GM12878 (cell line): Measurements from ENCODE around the gene NFYA. TPM values are rescaled to one million over a fixed set of nuclear protein-coding genes. Genes with fewer than 3 reads are reported as not detected.

Experiments
- ATAC-seq: fragments of 200-7000 bp; cut with Tn5 transposase; 3 replicates; pipeline ENCODE4 v1.9.1; 2020; ENCODE audit warnings: mild to moderate bottlenecking, moderate library complexity
- BruUV-seq: library from RNA; stranded (reverse); fragments of 400-500 nt; replicated peaks from 2 replicates; lab custom pipeline; 2021; lab: Mats Ljungman, UMichigan
- CTCF ChIA-PET: fragments of 300-600 bp; sonication (Branson Sonifier 250); formaldehyde crosslinking; extraction: SDS; loops from one replicate; lab custom pipeline; 2021; ENCODE audit warnings: inconsistent platforms; lab: Yijun Ruan, JAX
- POLR2A ChIA-PET: fragments of 350-600 bp; formaldehyde crosslinking; extraction: SDS; loops from one replicate; lab custom pipeline; 2021; ENCODE audit warnings: inconsistent platforms; lab: Charles Lee
- RAD21 ChIA-PET: fragments of 300-600 bp; sonication (Branson Sonifier 250); formaldehyde crosslinking; loops from one replicate; lab custom pipeline; 2023; ENCODE audit warnings: antibody characterized with exemption; ENCODE audit not compliant: unreplicated experiment; lab: Charles Lee
- SMC1A ChIA-PET: fragments of 300-600 bp; sonication (Branson Sonifier 250); formaldehyde crosslinking; loops from one replicate; lab custom pipeline; 2023; ENCODE audit not compliant: unreplicated experiment, uncharacterized antibody; lab: Charles Lee
- DNase-seq: peaks from one replicate; pipeline ENCODE4 v3.0.0-alpha.2; 2011; ENCODE audit warnings: low read depth, low spot score
- FAIRE-seq: peaks from 3 replicates; lab custom pipeline; 2011; peaks lifted over from hg19 to GRCh38; lab: Jason Lieb, UNC
- H2AFZ ChIP-seq: 2 replicates; pipeline ENCODE4 v1.6.0; 2011; ENCODE audit warnings: low read depth, low read length, control low read depth; ENCODE audit not compliant: control insufficient read depth
- H3K27ac ChIP-seq: 2 replicates; pipeline ENCODE4 v1.5.1; 2011; ENCODE audit warnings: control low read depth; ENCODE audit not compliant: control insufficient read depth, insufficient read depth
- H3K27me3 ChIP-seq, 2 experiments: replicated peaks in 1 of 2; 2 replicates each; pipeline versions ENCODE4 v1.6.0 to v1.6.1; 2011; ENCODE audit warnings: low read length in 1 of 2; ENCODE audit not compliant: control insufficient read depth in 2 of 2, insufficient read depth in 2 of 2
- H3K36me3 ChIP-seq, 2 experiments: 2 replicates each; pipeline ENCODE4 v1.5.1; 2011; ENCODE audit warnings: low read length in 1 of 2; ENCODE audit not compliant: control insufficient read depth in 2 of 2, insufficient read depth in 2 of 2
- H3K4me1 ChIP-seq: 2 replicates; pipeline ENCODE4 v1.6.1; 2011; ENCODE audit warnings: mild to moderate bottlenecking, low read length, moderate library complexity, mixed read lengths; ENCODE audit not compliant: control insufficient read depth, insufficient read depth
- H3K4me2 ChIP-seq: 2 replicates; pipeline ENCODE4 v1.6.0; 2011; ENCODE audit warnings: control low read depth; ENCODE audit not compliant: control insufficient read depth, insufficient read depth
- H3K4me3 ChIP-seq: fragments of 200-600 bp; sonication (generic); 2 replicates; pipeline ENCODE4 v1.5.1; 2016
- H3K79me2 ChIP-seq: 2 replicates; pipeline ENCODE4 v1.6.0; 2011; ENCODE audit warnings: low read length; ENCODE audit not compliant: control insufficient read depth, insufficient read depth
- H3K9ac ChIP-seq: 2 replicates; pipeline ENCODE4 v1.8.0; 2011; ENCODE audit warnings: low read length, control low read depth, mixed read lengths; ENCODE audit not compliant: control insufficient read depth, insufficient read depth
- H3K9me3 ChIP-seq: replicated peaks from 3 replicates; pipeline ENCODE4 v1.5.1; 2011; ENCODE audit warnings: mild to moderate bottlenecking, low read length; ENCODE audit not compliant: control insufficient read depth, insufficient read depth
- H4K20me1 ChIP-seq: 2 replicates; pipeline ENCODE4 v1.6.0; 2011; ENCODE audit not compliant: control insufficient read depth, insufficient read depth
- BMI1 ChIP-seq: fragments of 450-650 bp; IDR thresholded peaks from 2 replicates; pipeline ENCODE4 v1.6.1; 2016; ENCODE audit warnings: mild to moderate bottlenecking, moderate library complexity, borderline replicate concordance
- CUX1 ChIP-seq: IDR thresholded peaks from 2 replicates; pipeline ENCODE4 v1.6.1; 2012; ENCODE audit warnings: improper control_type of control experiment, low read depth, low read length; ENCODE audit not compliant: insufficient replicate concordance
- JUND ChIP-seq: IDR thresholded peaks from 2 replicates; pipeline ENCODE4 v1.6.1; 2012; ENCODE audit warnings: low read depth, mild to moderate bottlenecking, low read length, improper control_type of control experiment, moderate library complexity
- KDM1A ChIP-seq: fragments of 200-600 bp; sonication (generic); IDR thresholded peaks from 2 replicates; pipeline ENCODE4 v1.6.1; 2016; ENCODE audit warnings: borderline replicate concordance
- MAX ChIP-seq: IDR thresholded peaks from 2 replicates; pipeline ENCODE4 v1.6.1; 2012; ENCODE audit warnings: low read depth, low read length, improper control_type of control experiment
- MEF2B ChIP-seq: fragments of 450-650 bp; IDR thresholded peaks from 2 replicates; pipeline ENCODE4 v1.6.1; 2018; ENCODE audit warnings: mild to moderate bottlenecking, moderate library complexity; ENCODE audit not compliant: partially characterized antibody, poor library complexity, severe bottlenecking
- USF1 ChIP-seq: IDR thresholded peaks from 2 replicates; pipeline ENCODE4 v1.6.1; 2011; ENCODE audit warnings: borderline replicate concordance, low read depth, mild to moderate bottlenecking, moderate library complexity, mixed read lengths, low read length; ENCODE audit not compliant: insufficient read depth; ENCODE audit errors: extremely low read length
- ZNF217 ChIP-seq: fragments of 450-650 bp; IDR thresholded peaks from 2 replicates; pipeline ENCODE4 v1.6.1; 2017; ENCODE audit warnings: antibody characterized with exemption, mild to moderate bottlenecking
- WGBS: methylation state at CpG from one replicate; pipeline ENCODE4 v1.1.6; 2016; ENCODE audit warnings: low lambda C conversion rate; ENCODE audit not compliant: insufficient replicate concordance, insufficient coverage; ENCODE audit errors: missing lambda C conversion rate; 5-methylcytosine and 5-hydroxymethylcytosine counted together
- in situ Hi-C: fragments of 300-500 bp; cut with MboI; formaldehyde crosslinking; loops from 9 replicates; pipeline ENCODE4 v1.14.3; 2018; ENCODE audit warnings: mixed read lengths
- intact Hi-C: fragments of 100-400 bp; cut with micrococcal nuclease; formaldehyde crosslinking; loops from one replicate; pipeline ENCODE4 v1.14.2; 2022; ENCODE audit not compliant: unreplicated experiment
- polyA plus RNA-seq, 11 experiments: library from polyadenylated mRNA; depleted of rRNA in 4 of 11; unstranded in 6 of 11; stranded (reverse) in 5 of 11; fragments of >200 nt; fragmentation: Nextera tagmentation in 4 of 11; fragmentation: Illumina TruSeq in 1 of 11; extraction: Ambion mirVana in 4 of 11; extraction: Trizol in 1 of 11; gene quantifications; 1 replicate in 1 of 11; 2 replicates in 10 of 11; pipeline versions ENCODE4 v1.2.1 to v1.2.3, GENCODE V29; 2011 to 2016; ENCODE audit warnings: inconsistent platforms in 2 of 11, missing spikeins in 2 of 11, low read depth in 1 of 11
- total RNA-seq, 4 experiments: library from RNA; depleted of rRNA in 3 of 4; stranded (reverse); fragments of >200 nt in 3 of 4; fragmentation: Illumina TruSeq in 1 of 4; extraction: Trizol in 1 of 4; gene quantifications; 2 replicates each; pipeline versions ENCODE4 v1.2.1 to v1.2.3, GENCODE V29; 2013 to 2021

NFYA gene
- total and polyA plus RNA-seq, 10 of the 15 experiments (the other 5 are each of a cell fraction or from before 2014, with no cell fraction given): 6.4 to 36.5 (median 19.1) TPM

GRCh38 chr6:41093729-41094128 lies 21.0 kb downstream of the NFYA start (continued):
- no peak for TF ChIP-seq BMI1

GRCh38 chr6:41097467-41098090 lies 24.8 kb downstream of the NFYA start:
- no peak overlapping the region for H3K9ac ChIP-seq
- BruUV-seq: no TSS peak
- no peak for ATAC-seq

GRCh38 chr6:41098366-41098765 lies 25.6 kb downstream of the NFYA start:
- FAIRE-seq (no peak), ATAC-seq (no peak), DNase-seq (no peak)
- H3K9ac ChIP-seq: no peak overlapping the region
- H3K27me3 ChIP-seq: no peaks in the 10 kb centered on the region
- no peaks in the 10 kb centered on the region for H3K9me3 ChIP-seq
- TSS peak; percentile 39 for BruUV-seq
- H3K4me3 ChIP-seq: no peak overlapping the region
- peaks cover 10 to 47% of the 10 kb centered on the region in 2 experiments for H3K36me3 ChIP-seq
- no peaks in the 10 kb centered on the region for H3K79me2 ChIP-seq
- 100% methylated on average over 3 of the region's 3 CpGs for WGBS
- intact Hi-C loops: no loop called here
- no peaks in the 10 kb centered on the region for H4K20me1 ChIP-seq
- RAD21 ChIA-PET: no interaction called here
- H3K4me2 ChIP-seq: no peak overlapping the region
- POLR2A ChIA-PET: no interaction called here
- no peak overlapping the region for H2AFZ ChIP-seq
- no peak overlapping the region for H3K27ac ChIP-seq
- no peaks in the 10 kb centered on the region for H3K4me1 ChIP-seq
- CTCF ChIA-PET: no interaction called here
- in situ Hi-C loops: loop anchor here (5.0 kb wide), 1 partner anchor 224 kb away; no protein-coding TSS in a partner anchor
- SMC1A ChIA-PET: no interaction called here
- TF ChIP-seq MAX (no peak), MEF2B (no peak), CUX1 (no peak), ZNF217 (no peak), USF1 (no peak), KDM1A (no peak)

More at GRCh38 chr6:41097467-41098090, 24.8 kb downstream of the NFYA start:
- no peak for TF ChIP-seq JUND
- TF ChIP-seq, all 136 proteins: peak for 0
- no peak overlapping the region for H3K27ac ChIP-seq
- FAIRE-seq (no peak), DNase-seq (no peak)
- no peaks in the 10 kb centered on the region for H3K79me2 ChIP-seq
- 98% methylated on average over 5 of the region's 5 CpGs for WGBS
- RAD21 ChIA-PET: no interaction called here
- CTCF ChIA-PET: no interaction called here
- no peaks in the 10 kb centered on the region for H3K4me1 ChIP-seq
- no peaks in the 10 kb centered on the region for H4K20me1 ChIP-seq
- in situ Hi-C loops (loop anchor here (5.0 kb wide), 1 partner anchor 225 kb away; no protein-coding TSS in a partner anchor), intact Hi-C loops (no loop called here)
- H3K4me3 ChIP-seq: no peak overlapping the region
- no peak overlapping the region for H2AFZ ChIP-seq
- H3K4me2 ChIP-seq: no peak overlapping the region
- no peaks in the 10 kb centered on the region for H3K9me3 ChIP-seq
- peaks cover 14 to 50% of the 10 kb centered on the region in 2 experiments for H3K36me3 ChIP-seq
- POLR2A ChIA-PET: no interaction called here
- SMC1A ChIA-PET: no interaction called here
- no peaks in the 10 kb centered on the region for H3K27me3 ChIP-seq
